ENCODE data around the gene SNN.

The SNN gene

GRCh38 chr16:11681976-11682654 is 13.9 kb downstream of the SNN start:
- DNase-seq: no peak

GRCh38 chr16:11682655-11683096 is 14.4 kb downstream of the SNN start:
- no peak for DNase-seq

GRCh38 chr16:11683145-11683544 is 14.9 kb downstream of the SNN start:
- DNase-seq: no peak

GRCh38 chr16:11684231-11685025 is 16.2 kb downstream of the SNN start:
- no peak for DNase-seq

- no peak for DNase-seq
Measured at GRCh38 chr16:11685844-11686618, 17.8 kb downstream of the SNN start.

GRCh38 chr16:11686713-11687380 is 18.6 kb downstream of the SNN start:
- DNase-seq: no peak

GRCh38 chr16:11687601-11688519 is 19.6 kb downstream of the SNN start:
- no peak for DNase-seq

- DNase-seq: no peak
Measured at GRCh38 chr16:11688520-11688886, 20.2 kb downstream of the SNN start.

GRCh38 chr16:11689031-11689840 is 21.0 kb downstream of the SNN start:
- no peak for DNase-seq

GRCh38 chr16:11691235-11691634 is 23.0 kb downstream of the SNN start:
- DNase-seq: no peak

- DNase-seq: no peak
Measured at GRCh38 chr16:11691771-11692170, 23.5 kb downstream of the SNN start.

GRCh38 chr16:11692171-11692570 is 23.9 kb downstream of the SNN start:
- DNase-seq: no peak

GRCh38 chr16:11692651-11693050 is 24.4 kb downstream of the SNN start:
- no peak for DNase-seq

GRCh38 chr16:11696266-11697012 is 28.2 kb downstream of the SNN start:
- DNase-seq: no peak

GRCh38 chr16:11697319-11697718 is 29.1 kb downstream of the SNN start:
- DNase-seq: no peak

- no peak for DNase-seq
Measured at GRCh38 chr16:11698271-11698689, 30.0 kb downstream of the SNN start.

- no peak for DNase-seq
Measured at GRCh38 chr16:11699234-11699894, 31.1 kb downstream of the SNN start.

GRCh38 chr16:11700264-11701029 is 32.2 kb downstream of the SNN start:
- DNase-seq: no peak
